GM21381 (cell line): ENCODE measurements around the gene AGL.
"Not testable (repeated sequence)": the region's sequence is repeated elsewhere in the genome, so short reads cannot be mapped to it uniquely, and the experiment has no call there.

Source experiments
- ATAC-seq: cut with Tn5 transposase; IDR thresholded peaks from one replicate; pipeline ENCODE4 v1.9.1; 2021; ENCODE audit warnings: mild to moderate bottlenecking, moderate library complexity; ENCODE audit not compliant: unreplicated experiment

The AGL gene

GRCh38 chr1:99936071-99936470, 85.9 kb downstream of the AGL start:
- no peak for ATAC-seq

GRCh38 chr1:99942723-99943122, 92.6 kb downstream of the AGL start:
- ATAC-seq = no peak

GRCh38 chr1:99943223-99943794, 93.1 kb downstream of the AGL start:
- no peak for ATAC-seq

- ATAC-seq = no peak
Observed at GRCh38 chr1:99944192-99944591, 94.0 kb downstream of the AGL start.

- no peak for ATAC-seq
Observed at GRCh38 chr1:99945174-99945573, 95.0 kb downstream of the AGL start.

- no peak for ATAC-seq
Observed at GRCh38 chr1:99950486-99950885, 100.3 kb downstream of the AGL start.

GRCh38 chr1:99952522-99952921, 102.4 kb downstream of the AGL start:
- no peak for ATAC-seq

GRCh38 chr1:99955375-99955774, 105.2 kb downstream of the AGL start:
- ATAC-seq = no peak

- no peak for ATAC-seq
Observed at GRCh38 chr1:99956755-99957154, 106.6 kb downstream of the AGL start.

GRCh38 chr1:99957818-99958217, 107.7 kb downstream of the AGL start:
- no peak for ATAC-seq

GRCh38 chr1:99959189-99959705, 109.1 kb downstream of the AGL start:
- not testable (repeated sequence) for ATAC-seq

- ATAC-seq = not testable (repeated sequence)
Observed at GRCh38 chr1:99960260-99960659, 110.1 kb downstream of the AGL start.

GRCh38 chr1:99963041-99963795, 113.1 kb downstream of the AGL start:
- ATAC-seq = no peak

- no peak for ATAC-seq
Observed at GRCh38 chr1:99964806-99965205, 114.6 kb downstream of the AGL start.

- ATAC-seq = no peak
Observed at GRCh38 chr1:99965646-99966375, 115.7 kb downstream of the AGL start.

GRCh38 chr1:99968214-99968613, 118.1 kb downstream of the AGL start:
- no peak for ATAC-seq

- ATAC-seq = peak; percentile 23
Observed at GRCh38 chr1:99969260-99969728, 119.1 kb downstream of the AGL start.

GRCh38 chr1:99969729-99970621, 119.8 kb downstream of the AGL start, which contains the start of gene SLC35A3:
SLC35A3 (plus strand) TSS chr1:99969996; CDS start chr1:99993555, 23,559 bp downstream.
- peak; percentile 94 for ATAC-seq

- no peak for ATAC-seq
Observed at GRCh38 chr1:99970713-99971255, 120.6 kb downstream of the AGL start.

GRCh38 chr1:99972066-99972465, 121.9 kb downstream of the AGL start:
- not testable (repeated sequence) for ATAC-seq
